CD14-positive monocyte (primary cell): ENCODE data around the gene CDH13. TPM values are rescaled to one million over a fixed set of nuclear protein-coding genes. Genes with fewer than 3 reads are reported as not detected.
A peak's percentile ranks its signal among the peaks of the same experiment; 100 is the strongest.

ENCODE experiments used
- DNase-seq, 3 donors: peaks; one replicate each; pipeline ENCODE4 v3.0.0-alpha.2; 2011 to 2022
- H2AFZ ChIP-seq: 2 replicates; pipeline ENCODE4 v1.6.0; 2012; ENCODE audit warnings: mild to moderate bottlenecking, low read depth, low read length, inconsistent platforms; ENCODE audit not compliant: insufficient read depth, poor library complexity, severe bottlenecking
- H3K27ac ChIP-seq, 2 donors: 1 replicate in 1 of 2; 2 replicates in 1 of 2; pipeline ENCODE4 v1.5.1; 2012 to 2013; ENCODE audit warnings: low read length in 2 of 2, control low read depth in 1 of 2, inconsistent platforms in 1 of 2, low read depth in 1 of 2, mild to moderate bottlenecking in 1 of 2
- H3K27me3 ChIP-seq, 2 donors: one replicate each; pipeline versions ENCODE4 v1.6.0 to v1.6.1; 2011 to 2013; ENCODE audit warnings: low read length in 2 of 2; ENCODE audit not compliant: control insufficient read depth in 2 of 2, insufficient read depth in 2 of 2
- H3K36me3 ChIP-seq, 2 donors: replicated peaks in 1 of 2; 1 replicate in 1 of 2; 2 replicates in 1 of 2; pipeline versions ENCODE4 v1.5.1 to v1.6.1; 2012 to 2013; ENCODE audit warnings: low read length in 2 of 2, control low read depth in 1 of 2, inconsistent platforms in 1 of 2, mild to moderate bottlenecking in 1 of 2; ENCODE audit not compliant: insufficient read depth in 2 of 2, control insufficient read depth in 1 of 2
- H3K4me1 ChIP-seq, 2 donors: 1 replicate in 1 of 2; 2 replicates in 1 of 2; pipeline versions ENCODE4 v1.5.1 to v1.6.1; 2012 to 2013; ENCODE audit warnings: low read length in 2 of 2, control low read depth in 1 of 2, inconsistent platforms in 1 of 2, mild to moderate bottlenecking in 1 of 2, moderate library complexity in 1 of 2; ENCODE audit not compliant: insufficient read depth in 2 of 2, control insufficient read depth in 1 of 2
- H3K4me2 ChIP-seq: replicated peaks from 2 replicates; pipeline ENCODE3; 2012; ENCODE audit warnings: low read length, moderate library complexity, mild to moderate bottlenecking; ENCODE audit not compliant: poor library complexity, severe bottlenecking; ENCODE audit errors: extremely low read depth
- H3K4me3 ChIP-seq, 3 experiments: fragments of 200-600 bp in 1 of 3; sonication (generic) in 1 of 3; replicated peaks in 1 of 3; 1 replicate in 2 of 3; 2 replicates in 1 of 3; pipeline ENCODE4 v1.5.1; 2011 to 2013; ENCODE audit warnings: low read length in 3 of 3, mild to moderate bottlenecking in 3 of 3, control low read depth in 2 of 3, low read depth in 2 of 3, inconsistent platforms in 1 of 3, moderate library complexity in 1 of 3
- H3K79me2 ChIP-seq: 2 replicates; pipeline ENCODE4 v1.6.0; 2012; ENCODE audit warnings: mild to moderate bottlenecking, control low read depth, inconsistent platforms, low read length, moderate library complexity; ENCODE audit not compliant: insufficient read depth
- H3K9ac ChIP-seq: 2 replicates; pipeline ENCODE4 v1.6.0; 2017; ENCODE audit warnings: low read length, mild to moderate bottlenecking; ENCODE audit not compliant: insufficient read depth, poor library complexity, severe bottlenecking
- H3K9me3 ChIP-seq, 2 donors: replicated peaks in 1 of 2; 1 replicate in 1 of 2; 2 replicates in 1 of 2; pipeline versions ENCODE4 v1.5.1 to v1.6.1; 2012 to 2013; ENCODE audit warnings: low read length in 2 of 2, control low read depth in 1 of 2; ENCODE audit not compliant: control insufficient read depth in 1 of 2, insufficient read depth in 1 of 2
- H4K20me1 ChIP-seq: 2 replicates; pipeline ENCODE4 v1.6.0; 2012; ENCODE audit warnings: mild to moderate bottlenecking, low read length, control low read depth, moderate library complexity; ENCODE audit not compliant: insufficient read depth
- H3K27ac Mint-ChIP-seq, 7 donors: one replicate each; pipeline ENCODE4 v1.8.0; 2020; ENCODE audit warnings: mild to moderate bottlenecking in 7 of 7, mixed read lengths in 7 of 7, moderate library complexity in 6 of 7, inconsistent platforms in 2 of 7
- H3K27me3 Mint-ChIP-seq, 3 donors: one replicate each; pipeline ENCODE4 v1.8.0; 2021 to 2022; ENCODE audit warnings: low read depth in 3 of 3, mild to moderate bottlenecking in 3 of 3, mixed read lengths in 3 of 3, moderate library complexity in 3 of 3, inconsistent platforms in 1 of 3
- H3K36me3 Mint-ChIP-seq, 2 donors: one replicate each; pipeline ENCODE4 v1.8.0; 2020; ENCODE audit warnings: mixed read lengths in 2 of 2, inconsistent platforms in 1 of 2, mild to moderate bottlenecking in 1 of 2
- H3K4me1 Mint-ChIP-seq: one replicate; pipeline ENCODE4 v1.8.0; 2020; ENCODE audit warnings: mild to moderate bottlenecking, mixed read lengths
- H3K4me3 Mint-ChIP-seq, 2 donors: one replicate each; pipeline ENCODE4 v1.8.0; 2020; ENCODE audit warnings: mild to moderate bottlenecking in 2 of 2, mixed read lengths in 2 of 2, moderate library complexity in 1 of 2
- H3K9me3 Mint-ChIP-seq, 7 donors: one replicate each; pipeline ENCODE4 v1.8.0; 2020 to 2022; ENCODE audit warnings: mixed read lengths in 7 of 7, mild to moderate bottlenecking in 6 of 7, moderate library complexity in 6 of 7, inconsistent platforms in 2 of 7
- WGBS: methylation state at CpG from one replicate; pipeline ENCODE4 v1.1.5; 2013; ENCODE audit warnings: missing lambda C conversion rate; ENCODE audit not compliant: insufficient coverage; 5-methylcytosine and 5-hydroxymethylcytosine counted together
- intact Hi-C, 2 donors: fragments of 100-400 bp; cut with micrococcal nuclease; formaldehyde crosslinking; loops; one replicate each; pipeline versions ENCODE4 v1.15.0 to v1.15.1; 2023
- polyA plus RNA-seq, 3 donors: library from polyadenylated mRNA; depleted of rRNA in 1 of 3; unstranded in 2 of 3; stranded (reverse) in 1 of 3; fragments of 300-500 nt in 2 of 3; fragments of >200 nt in 1 of 3; fragmentation: Illumina TruSeq in 2 of 3; gene quantifications; 1 replicate in 2 of 3; 2 replicates in 1 of 3; pipeline ENCODE4 v1.2.3, GENCODE V29; 2012 to 2021
- TF ChIP-seq, protein P1 (sequence below): fragments of 200-600 bp; IDR thresholded peaks from one replicate; pipeline ENCODE4 v1.8.0; 2022; ENCODE audit warnings: antibody characterized with exemption, mild to moderate bottlenecking

CDH13 gene
- polyA plus RNA-seq, 3 donors = 0.13 to 0.19 TPM; not detected in 1

DNA sequence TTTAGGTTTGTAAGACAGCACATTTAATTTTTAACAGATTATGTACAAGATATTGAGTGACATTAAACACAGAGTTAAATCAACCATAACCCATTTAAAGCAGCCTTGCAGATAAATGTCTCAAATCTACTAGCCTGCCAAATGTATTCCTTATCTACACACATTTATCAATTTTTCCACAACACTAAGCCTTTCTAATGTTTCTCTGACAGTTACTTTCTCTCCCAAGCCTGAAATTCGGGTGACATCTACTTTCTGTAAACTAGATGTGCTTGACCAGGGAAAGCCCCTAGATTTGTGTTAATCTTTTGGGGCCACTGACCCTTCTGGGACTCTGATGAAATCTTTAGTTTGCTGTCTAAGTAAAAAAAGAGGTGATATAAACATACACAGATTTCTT, 69.0 kb downstream of the CDH13 start:
- Mint-ChIP-seq H3K36me3 (no peaks in the 10 kb centered on the region), H3K4me3 (no peak overlapping the region), H3K27me3 (peaks cover 0 to 4% (median 1%) of the 10 kb centered on the region in 3 donors), H3K9me3 (peaks cover 0 to 5% (median 0%) of the 10 kb centered on the region in 7 donors), H3K27ac (no peak overlapping the region), H3K4me1 (no peaks in the 10 kb centered on the region)
- WGBS = no CpG with 5 or more reads among the region's 1 CpG
- Histone ChIP-seq H3K27me3 (no peaks in the 10 kb centered on the region), H3K79me2 (no peaks in the 10 kb centered on the region), H3K36me3 (no peaks in the 10 kb centered on the region), H3K9me3 (no peaks in the 10 kb centered on the region), H4K20me1 (no peaks in the 10 kb centered on the region), H3K4me3 (no peak overlapping the region), H3K9ac (no peak overlapping the region), H3K4me2 (no peak overlapping the region), H2AFZ (no peak overlapping the region), H3K27ac (no peak overlapping the region), H3K4me1 (no peaks in the 10 kb centered on the region)
- intact Hi-C loops = no loop called here
- no peak for DNase-seq
- TF ChIP-seq, protein P1, sequence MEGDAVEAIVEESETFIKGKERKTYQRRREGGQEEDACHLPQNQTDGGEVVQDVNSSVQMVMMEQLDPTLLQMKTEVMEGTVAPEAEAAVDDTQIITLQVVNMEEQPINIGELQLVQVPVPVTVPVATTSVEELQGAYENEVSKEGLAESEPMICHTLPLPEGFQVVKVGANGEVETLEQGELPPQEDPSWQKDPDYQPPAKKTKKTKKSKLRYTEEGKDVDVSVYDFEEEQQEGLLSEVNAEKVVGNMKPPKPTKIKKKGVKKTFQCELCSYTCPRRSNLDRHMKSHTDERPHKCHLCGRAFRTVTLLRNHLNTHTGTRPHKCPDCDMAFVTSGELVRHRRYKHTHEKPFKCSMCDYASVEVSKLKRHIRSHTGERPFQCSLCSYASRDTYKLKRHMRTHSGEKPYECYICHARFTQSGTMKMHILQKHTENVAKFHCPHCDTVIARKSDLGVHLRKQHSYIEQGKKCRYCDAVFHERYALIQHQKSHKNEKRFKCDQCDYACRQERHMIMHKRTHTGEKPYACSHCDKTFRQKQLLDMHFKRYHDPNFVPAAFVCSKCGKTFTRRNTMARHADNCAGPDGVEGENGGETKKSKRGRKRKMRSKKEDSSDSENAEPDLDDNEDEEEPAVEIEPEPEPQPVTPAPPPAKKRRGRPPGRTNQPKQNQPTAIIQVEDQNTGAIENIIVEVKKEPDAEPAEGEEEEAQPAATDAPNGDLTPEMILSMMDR = no peak

DNA sequence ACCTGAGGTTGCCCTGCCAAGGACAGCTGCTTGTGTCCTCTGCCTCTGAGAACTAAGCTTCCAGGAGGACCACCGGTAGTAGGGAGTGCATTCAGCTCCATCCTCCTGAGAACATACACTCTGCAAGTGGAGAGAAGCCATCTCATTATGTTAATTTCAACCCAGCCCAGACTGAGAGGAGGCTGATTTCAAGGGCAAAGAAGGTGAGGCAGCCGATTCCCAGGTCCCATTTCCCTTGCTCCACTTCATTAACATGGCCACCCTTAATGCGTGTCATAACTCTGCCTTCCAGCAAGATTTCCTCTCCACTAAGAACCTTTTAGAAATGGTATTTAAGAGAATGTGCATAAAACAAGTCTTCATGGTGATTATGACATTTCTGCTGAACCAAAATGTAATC, 72.5 kb downstream of the CDH13 start:
- Mint-ChIP-seq H3K4me1 (no peaks in the 10 kb centered on the region), H3K27ac (peak overlapping the region in 1 of 7 donors; percentile 26), H3K36me3 (no peaks in the 10 kb centered on the region), H3K27me3 (peaks cover 1 to 4% (median 3%) of the 10 kb centered on the region in 3 donors), H3K4me3 (no peak overlapping the region), H3K9me3 (peaks cover 0 to 5% (median 0%) of the 10 kb centered on the region in 7 donors)
- Histone ChIP-seq H3K4me1 (no peaks in the 10 kb centered on the region), H4K20me1 (no peaks in the 10 kb centered on the region), H3K4me3 (no peak overlapping the region), H2AFZ (no peak overlapping the region), H3K9me3 (no peaks in the 10 kb centered on the region), H3K4me2 (no peak overlapping the region), H3K9ac (no peak overlapping the region), H3K79me2 (no peaks in the 10 kb centered on the region), H3K27ac (no peak overlapping the region), H3K36me3 (no peaks in the 10 kb centered on the region), H3K27me3 (no peaks in the 10 kb centered on the region)
- TF ChIP-seq, protein P1 = no peak
- DNase-seq = no peak
- WGBS = no CpG with 5 or more reads among the region's 3 CpGs
- intact Hi-C loops = no loop called here
